Mucosa of descending colon (tissue), 3 donors: ENCODE measurements around the gene RPS19. TPM values are rescaled to one million over a fixed set of nuclear protein-coding genes. Genes with fewer than 3 reads are reported as not detected.

ENCODE experiments used
- ATAC-seq: fragments of 200-7000 bp; cut with Tn5 transposase; one replicate; pipeline ENCODE4 v1.9.1; 2020; ENCODE audit warnings: mild to moderate bottlenecking, moderate library complexity
- DNase-seq, 3 donors: peaks; one replicate each; pipeline ENCODE4 v3.0.0-alpha.2; 2020
- H3K36me3 ChIP-seq: fragments of 200-600 bp; one replicate; pipeline ENCODE4 v1.8.0; 2021; ENCODE audit warnings: low read depth, mild to moderate bottlenecking
- H3K4me1 ChIP-seq: fragments of 200-600 bp; one replicate; pipeline ENCODE4 v1.8.0; 2021; ENCODE audit warnings: low read depth, mild to moderate bottlenecking
- H3K4me3 ChIP-seq: fragments of 200-600 bp; one replicate; pipeline ENCODE4 v1.8.0; 2021; ENCODE audit warnings: mild to moderate bottlenecking
- H3K9me3 ChIP-seq: fragments of 200-600 bp; one replicate; pipeline ENCODE4 v1.8.0; 2021; ENCODE audit warnings: mild to moderate bottlenecking
- CTCF ChIP-seq: fragments of 200-600 bp; IDR thresholded peaks from one replicate; pipeline ENCODE4 v1.8.0; 2022; ENCODE audit warnings: antibody characterized with exemption, mild to moderate bottlenecking
- intact Hi-C, 2 donors: fragments of 100-400 bp; cut with DNase I in 1 of 2; cut with micrococcal nuclease in 1 of 2; formaldehyde crosslinking; loops; one replicate each; pipeline versions ENCODE4 v1.11.0 to v1.11.1; 2022; cut with DNase I, micrococcal nuclease
- long read RNA-seq, 2 donors: library from polyadenylated mRNA; unstranded; transcript quantifications; one replicate each; pipeline ENCODE4 v2.0.0, GENCODE V29; 2019 to 2021
- total RNA-seq, 3 donors: library from RNA; stranded (reverse); fragmentation: NEBNext Ultra II Directional in 2 of 3; extraction: Animal tissue kit (Norgen Biotek cat#: 25700) in 2 of 3; gene quantifications; one replicate each; pipeline versions ENCODE4 v1.2.1 to v1.2.4, GENCODE V29; 2021 to 2023
- donor health status: DM: no; HTN: no; CAD: no; lungs with moderate emphysema.
- donor health status: DM: no; HTN: no; CAD: no.
- donor health status: DM: no; HTN: yes; CAD: no.

RPS19 gene
- total RNA-seq, result 1,000 to 10,000 TPM; 1,251 to 1,696 (median 1,572) TPM
- long read RNA-seq, donor 1, transcript RPS19-206 (6 exons, 2,359 nt), result major isoform, 579 of 596 reads
- long read RNA-seq, donor 1, partial matches to known transcripts, result 9 of 596 reads
- long read RNA-seq, donor 1, other reads (novel, unspliced or antisense), result 5 of 596 reads
- long read RNA-seq, donor 2, transcript RPS19-206 (6 exons, 2,359 nt), result major isoform, 774 of 901 reads
- long read RNA-seq, donor 2, partial matches to known transcripts, result 119 of 901 reads
- long read RNA-seq, donor 2, other reads (novel, unspliced or antisense), result 5 of 901 reads

GRCh38 chr19:41859618-41860418 is at the start of gene RPS19:
Gene RPS19, plus strand, starts transcription at chr19:41860255. Its CDS starts 520 bp downstream, at chr19:41860775.
- Histone ChIP-seq H3K4me3 (peak within 1 kb of the TSS; percentile 97), H3K36me3 (peaks cover 3% of the 10 kb centered on the region), H3K4me1 (peaks cover 26% of the 10 kb centered on the region), H3K9me3 (no peaks in the 10 kb centered on the region)
- TF ChIP-seq CTCF, result peak; percentile 58
- ATAC-seq, result peak; percentile 94
- DNase-seq, result peak; percentile 98 to 99 (median 99)
- intact Hi-C loops, result no loop called here

DNA sequence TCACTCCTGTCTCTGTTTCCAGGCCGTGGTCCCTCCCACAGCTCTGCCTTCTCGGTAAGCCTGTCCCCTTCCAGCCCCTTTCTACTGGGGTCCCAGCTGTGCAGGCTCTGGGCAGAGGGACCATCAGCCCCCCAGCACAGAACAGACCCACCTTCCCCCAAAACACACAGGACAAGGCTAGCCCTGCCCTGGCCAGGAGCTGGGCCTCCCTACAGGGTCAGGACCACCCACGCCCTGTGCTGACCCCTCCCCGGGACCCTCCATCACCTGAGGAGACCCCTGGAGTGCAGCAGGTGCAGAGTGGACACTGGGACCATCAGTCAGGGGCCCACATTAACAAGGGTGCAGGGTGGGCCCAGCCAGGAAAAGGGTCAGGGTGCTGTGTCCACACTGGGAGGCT is 49.8 kb upstream of the RPS19 start:
- Histone ChIP-seq H3K4me1 (no peaks in the 10 kb centered on the region), H3K36me3 (no peaks in the 10 kb centered on the region), H3K4me3 (no peak overlapping the region), H3K9me3 (no peaks in the 10 kb centered on the region)
- intact Hi-C loops, result no loop called here
- DNase-seq (no peak), ATAC-seq (no peak)
- TF ChIP-seq CTCF, result no peak

GRCh38 chr19:41811036-41811435 is 49.0 kb upstream of the RPS19 start:
- DNase-seq (peak in 2 of 3 donors; percentile 28 to 62), ATAC-seq (peak; percentile 52)
- H3K4me1 ChIP-seq, result no peaks in the 10 kb centered on the region
- H3K4me3 ChIP-seq, result no peak overlapping the region
- intact Hi-C loops, result no loop called here
- H3K9me3 ChIP-seq, result no peaks in the 10 kb centered on the region
- no peaks in the 10 kb centered on the region for H3K36me3 ChIP-seq
- no peak for TF ChIP-seq CTCF

DNA sequence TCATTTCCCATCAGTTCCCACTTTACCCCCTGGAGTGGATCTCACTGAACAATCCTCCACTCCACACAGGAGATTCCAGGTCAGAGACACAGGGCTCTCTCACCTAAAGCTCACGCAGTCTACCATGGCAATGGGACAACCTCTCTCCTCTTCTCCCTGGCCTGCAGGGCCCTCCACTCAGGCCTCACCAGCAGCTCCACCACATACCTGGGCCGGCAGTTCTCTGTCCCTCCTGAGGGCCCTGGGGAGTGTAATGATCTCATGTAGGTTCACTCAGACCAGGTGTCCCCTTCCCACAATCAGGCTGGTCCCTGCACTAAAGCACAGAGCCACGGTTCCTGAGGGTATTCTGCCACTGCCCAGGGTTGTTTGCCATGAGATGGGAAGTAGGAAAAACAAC is 48.1 kb upstream of the RPS19 start:
- peak in 1 of 3 donors; percentile 11 for DNase-seq
- Histone ChIP-seq H3K9me3 (no peaks in the 10 kb centered on the region), H3K36me3 (no peaks in the 10 kb centered on the region), H3K4me3 (no peak overlapping the region), H3K4me1 (no peaks in the 10 kb centered on the region)
- no peak for TF ChIP-seq CTCF
- intact Hi-C loops, result no loop called here
- no peak for ATAC-seq

GRCh38 chr19:41813911-41814310 is 46.1 kb upstream of the RPS19 start:
- ATAC-seq, result no peak
- DNase-seq, result no peak
- Histone ChIP-seq H3K36me3 (no peaks in the 10 kb centered on the region), H3K4me1 (no peaks in the 10 kb centered on the region), H3K4me3 (no peak overlapping the region), H3K9me3 (no peaks in the 10 kb centered on the region)
- intact Hi-C loops, result no loop called here
- TF ChIP-seq CTCF, result no peak
